NCI-H748 (cell line): ENCODE results near the gene ZNF616.

Experiments used
- DNase-seq: peaks from one replicate; lab custom pipeline; 2025; ENCODE audit not compliant: unreplicated experiment; lab: John Stamatoyannopoulos, UW

The ZNF616 gene

GRCh38 chr19:52139252-52140031, at the start of gene ZNF616:
Gene ZNF616, minus strand, starts transcription at chr19:52139938. Its CDS starts 9,426 bp downstream, at chr19:52130512.
- DNase-seq, result peak; percentile 97

- DNase-seq, result no peak
Observed at GRCh38 chr19:52188822-52189734, 49.3 kb upstream of the ZNF616 start.

- DNase-seq, result no peak
Observed at GRCh38 chr19:52187407-52187806, 47.7 kb upstream of the ZNF616 start.

- DNase-seq, result no peak
Observed at GRCh38 chr19:52176574-52176973, 36.8 kb upstream of the ZNF616 start.

- DNase-seq, result no peak
Observed at GRCh38 chr19:52172347-52172746, 32.6 kb upstream of the ZNF616 start.

GRCh38 chr19:52171321-52172169, 31.8 kb upstream of the ZNF616 start, which contains the start of gene ZNF836:
Gene ZNF836, minus strand, starts transcription at chr19:52171621. Its CDS starts 3,549 bp downstream, at chr19:52168072.
- peak; percentile 95 for DNase-seq

- peak; percentile 71 for DNase-seq
Observed at GRCh38 chr19:52170863-52171320, 31.2 kb upstream of the ZNF616 start.

GRCh38 chr19:52170304-52170703, 30.6 kb upstream of the ZNF616 start:
- DNase-seq, result no peak

- DNase-seq, result no peak
Observed at GRCh38 chr19:52155596-52156359, 16.0 kb upstream of the ZNF616 start.

GRCh38 chr19:52148256-52148655, 8.5 kb upstream of the ZNF616 start:
- no peak for DNase-seq

- DNase-seq, result no peak
Observed at GRCh38 chr19:52142001-52142595, 2.4 kb upstream of the ZNF616 start.

- no peak for DNase-seq
Observed at GRCh38 chr19:52141203-52141602, 1.5 kb upstream of the ZNF616 start.

- peak; percentile 72 for DNase-seq
Observed at GRCh38 chr19:52140032-52140710, 433 bp upstream of the ZNF616 start.

- DNase-seq, result no peak
Observed at GRCh38 chr19:52138983-52139251, 821 bp downstream of the ZNF616 start.

GRCh38 chr19:52138278-52138982, 1.3 kb downstream of the ZNF616 start:
- peak; percentile 80 for DNase-seq

- DNase-seq, result no peak
Observed at GRCh38 chr19:52120286-52120685, 19.5 kb downstream of the ZNF616 start.

GRCh38 chr19:52115526-52116053, 24.1 kb downstream of the ZNF616 start:
- DNase-seq, result peak; percentile 9

- DNase-seq, result no peak
Observed at GRCh38 chr19:52114691-52115090, 25.0 kb downstream of the ZNF616 start.
